Neural cell (in vitro differentiated cells): ENCODE results near the gene ACO2. TPM values are rescaled to one million over a fixed set of nuclear protein-coding genes. Genes with fewer than 3 reads are reported as not detected.
A peak's percentile ranks its signal among the peaks of the same experiment; 100 is the strongest.

Experiments used
- H2AFZ ChIP-seq: fragments of 200-600, 300-800 bp; sonication (generic), shearing (Covaris generic); 2 replicates; pipeline ENCODE4 v1.6.0; 2014; ENCODE audit warnings: low read depth, mild to moderate bottlenecking, antibody characterized with exemption, low read length, moderate library complexity
- H3F3A ChIP-seq: fragments of 200-600 bp; shearing (Covaris generic); 2 replicates; pipeline ENCODE4 v1.6.1; 2016; ENCODE audit warnings: mild to moderate bottlenecking, moderate library complexity, mixed read lengths, antibody characterized with exemption, low read length; ENCODE audit not compliant: insufficient read depth, poor library complexity, severe bottlenecking
- H3K27ac ChIP-seq: fragments of 200-600, 300-800 bp; sonication (generic), shearing (Covaris generic); 2 replicates; pipeline ENCODE4 v1.5.1; 2014; ENCODE audit warnings: mild to moderate bottlenecking, low read length, moderate library complexity
- H3K27me3 ChIP-seq: fragments of 300-800, 200-600 bp; sonication (generic), shearing (Covaris generic); 2 replicates; pipeline ENCODE4 v1.6.0; 2014; ENCODE audit warnings: mild to moderate bottlenecking, low read depth, low read length, moderate library complexity; ENCODE audit not compliant: insufficient read depth
- H3K36me3 ChIP-seq: fragments of 300-800, 200-600 bp; sonication (generic), shearing (Covaris generic); 2 replicates; pipeline ENCODE4 v1.5.1; 2014; ENCODE audit warnings: mild to moderate bottlenecking, antibody characterized with exemption, low read length, moderate library complexity; ENCODE audit not compliant: insufficient read depth
- H3K4me2 ChIP-seq: fragments of 300-800, 200-600 bp; sonication (generic), shearing (Covaris generic); 2 replicates; pipeline ENCODE4 v1.6.0; 2014; ENCODE audit warnings: mild to moderate bottlenecking, low read length
- H3K4me3 ChIP-seq: fragments of 300-800, 200-600 bp; sonication (generic), shearing (Covaris generic); 2 replicates; pipeline ENCODE4 v1.5.1; 2014; ENCODE audit warnings: mild to moderate bottlenecking, low read length, moderate library complexity
- H3K79me2 ChIP-seq: fragments of 200-600 bp; shearing (Covaris generic); replicated peaks from 2 replicates; pipeline ENCODE4 v1.6.0; 2014; ENCODE audit warnings: mild to moderate bottlenecking, low read length, moderate library complexity; ENCODE audit not compliant: insufficient read depth
- H3K9ac ChIP-seq: fragments of 300-800, 200-600 bp; sonication (generic), shearing (Covaris generic); 2 replicates; pipeline ENCODE4 v1.6.1; 2016; ENCODE audit warnings: mild to moderate bottlenecking, low read length, mixed read lengths
- H3K9me2 ChIP-seq: fragments of 200-600 bp; shearing (Covaris generic); 2 replicates; pipeline ENCODE4 v1.6.1; 2016; ENCODE audit warnings: mild to moderate bottlenecking, low read length, mixed read lengths; ENCODE audit not compliant: insufficient read depth
- H3K9me3 ChIP-seq: fragments of 200-600, 300-800 bp; sonication (generic), shearing (Covaris generic); 2 replicates; pipeline ENCODE4 v1.6.1; 2016; ENCODE audit warnings: mild to moderate bottlenecking, mixed run types, low read length, moderate library complexity, mixed read lengths
- H4K20me1 ChIP-seq: fragments of 200-600 bp; shearing (Covaris generic); 2 replicates; pipeline ENCODE4 v1.6.1; 2016; ENCODE audit warnings: mild to moderate bottlenecking, mixed run types; ENCODE audit not compliant: insufficient read depth
- EP300 ChIP-seq: fragments of 450-650 bp; conservative IDR thresholded peaks from 2 replicates; pipeline ENCODE4 v1.6.1; 2014; ENCODE audit warnings: antibody characterized with exemption, mild to moderate bottlenecking, moderate library complexity; ENCODE audit not compliant: poor library complexity, severe bottlenecking
- EZH2 ChIP-seq: fragments of 200-600, 300-800 bp; shearing (Covaris generic), sonication (generic); IDR thresholded peaks from 2 replicates; pipeline ENCODE4 v1.6.1; 2014; ENCODE audit warnings: antibody characterized with exemption, low read length, borderline replicate concordance, mild to moderate bottlenecking; ENCODE audit not compliant: insufficient read depth, poor library complexity, severe bottlenecking
- MXI1 ChIP-seq: fragments of 450-650 bp; conservative IDR thresholded peaks from 2 replicates; pipeline ENCODE4 v1.6.1; 2014; ENCODE audit warnings: antibody characterized with exemption, mild to moderate bottlenecking; ENCODE audit not compliant: poor library complexity, severe bottlenecking
- POLR2AphosphoS5 ChIP-seq: IDR thresholded peaks from 2 replicates; pipeline ENCODE4 v1.6.1; 2012
- RAD21 ChIP-seq: fragments of 450-650 bp; conservative IDR thresholded peaks from 2 replicates; pipeline ENCODE4 v1.6.1; 2014; ENCODE audit warnings: antibody characterized with exemption, mild to moderate bottlenecking, moderate library complexity
- REST ChIP-seq: IDR thresholded peaks from 2 replicates; pipeline ENCODE4 v1.6.1; 2012; ENCODE audit warnings: borderline replicate concordance
- SMC3 ChIP-seq: fragments of 450-650 bp; conservative IDR thresholded peaks from 2 replicates; pipeline ENCODE4 v1.6.1; 2014; ENCODE audit warnings: antibody characterized with exemption, mild to moderate bottlenecking, moderate library complexity; ENCODE audit not compliant: poor library complexity
- TAF1 ChIP-seq: IDR thresholded peaks from 2 replicates; pipeline ENCODE4 v1.6.1; 2012; ENCODE audit warnings: low read depth
- polyA plus RNA-seq: library from polyadenylated mRNA; depleted of rRNA; stranded (reverse); fragments of >200 nt; gene quantifications from 2 replicates; pipeline ENCODE4 v1.2.3, GENCODE V29; 2014
- TF ChIP-seq, protein P1 (sequence below): fragments of 450-650 bp; IDR thresholded peaks from 2 replicates; pipeline ENCODE4 v1.5.1; 2014; ENCODE audit warnings: antibody characterized with exemption, mild to moderate bottlenecking, moderate library complexity; ENCODE audit not compliant: poor library complexity, severe bottlenecking

The ACO2 gene
- polyA plus RNA-seq, 1 donor from 2014 or later: 72.3 TPM

DNA sequence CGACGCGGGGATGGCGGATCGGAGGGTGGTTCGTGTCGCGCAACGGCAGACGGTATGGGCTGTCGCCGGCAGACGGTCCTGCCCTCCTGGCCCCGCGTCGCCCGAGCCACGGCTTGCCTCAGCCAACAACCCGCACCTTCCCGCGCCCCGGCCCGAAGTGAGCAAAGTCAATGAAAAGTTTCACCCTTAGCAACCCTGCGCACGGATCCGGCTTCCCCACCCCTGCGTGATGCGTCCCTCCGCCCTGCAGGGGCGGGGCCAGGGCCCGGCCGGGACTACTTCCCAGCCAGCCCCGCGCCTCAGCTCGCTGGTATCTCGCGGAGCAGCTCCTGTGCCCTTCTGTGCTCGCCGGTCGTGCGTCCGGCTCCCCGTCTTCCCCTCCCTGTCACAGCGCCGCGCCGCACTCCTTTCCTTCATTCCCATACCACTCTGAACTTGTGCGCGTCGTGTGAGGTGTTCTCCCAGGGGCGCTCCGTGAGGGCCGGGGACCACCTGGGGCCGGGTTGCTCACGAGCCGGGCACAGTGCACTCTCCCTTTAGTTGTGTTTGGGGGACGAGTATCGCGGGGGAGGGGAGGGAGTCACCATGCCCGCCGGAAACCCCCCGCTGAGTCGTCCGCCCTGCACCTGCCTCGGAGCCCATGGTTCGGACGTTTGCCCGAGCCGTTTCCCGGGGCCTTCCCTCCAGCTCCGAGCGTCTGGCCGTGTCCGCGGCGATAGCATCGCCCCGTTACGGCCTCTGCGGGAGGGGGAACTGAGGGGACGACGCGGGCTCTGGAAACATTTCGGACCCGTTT, 22.1 kb upstream of the ACO2 start, which contains the start of gene TOB2:
Gene TOB2 (minus strand): TSS at position 163 of the 796 bp plus-strand sequence. CDS start 9,456 bp downstream, outside the sequence.
- Histone ChIP-seq H3K27ac (peak within 1 kb of the TSS; percentile 99), H3K36me3 (no peaks in the 10 kb centered on the region), H3K9ac (peak within 1 kb of the TSS; percentile 100), H3K9me3 (no peaks in the 10 kb centered on the region), H4K20me1 (no peaks in the 10 kb centered on the region), H2AFZ (peak within 1 kb of the TSS; percentile 33), H3F3A (no peaks in the 10 kb centered on the region), H3K27me3 (no peaks in the 10 kb centered on the region), H3K4me2 (peak within 1 kb of the TSS; percentile 99), H3K9me2 (no peaks in the 10 kb centered on the region), H3K79me2 (peaks cover 46% of the 10 kb centered on the region), H3K4me3 (peak within 1 kb of the TSS; percentile 100)
- TF ChIP-seq EP300: peak; percentile 71
- TF ChIP-seq TAF1: peak; percentile 99
- peak; percentile 86 for TF ChIP-seq REST
- no peak for TF ChIP-seq EZH2
- TF ChIP-seq RAD21: peak; percentile 40
- peak; percentile 100 for TF ChIP-seq POLR2AphosphoS5
- TF ChIP-seq MXI1: peak; percentile 77
- TF ChIP-seq SMC3: peak; percentile 63
- TF ChIP-seq, protein P1, sequence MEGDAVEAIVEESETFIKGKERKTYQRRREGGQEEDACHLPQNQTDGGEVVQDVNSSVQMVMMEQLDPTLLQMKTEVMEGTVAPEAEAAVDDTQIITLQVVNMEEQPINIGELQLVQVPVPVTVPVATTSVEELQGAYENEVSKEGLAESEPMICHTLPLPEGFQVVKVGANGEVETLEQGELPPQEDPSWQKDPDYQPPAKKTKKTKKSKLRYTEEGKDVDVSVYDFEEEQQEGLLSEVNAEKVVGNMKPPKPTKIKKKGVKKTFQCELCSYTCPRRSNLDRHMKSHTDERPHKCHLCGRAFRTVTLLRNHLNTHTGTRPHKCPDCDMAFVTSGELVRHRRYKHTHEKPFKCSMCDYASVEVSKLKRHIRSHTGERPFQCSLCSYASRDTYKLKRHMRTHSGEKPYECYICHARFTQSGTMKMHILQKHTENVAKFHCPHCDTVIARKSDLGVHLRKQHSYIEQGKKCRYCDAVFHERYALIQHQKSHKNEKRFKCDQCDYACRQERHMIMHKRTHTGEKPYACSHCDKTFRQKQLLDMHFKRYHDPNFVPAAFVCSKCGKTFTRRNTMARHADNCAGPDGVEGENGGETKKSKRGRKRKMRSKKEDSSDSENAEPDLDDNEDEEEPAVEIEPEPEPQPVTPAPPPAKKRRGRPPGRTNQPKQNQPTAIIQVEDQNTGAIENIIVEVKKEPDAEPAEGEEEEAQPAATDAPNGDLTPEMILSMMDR: no peak

- Histone ChIP-seq H3K36me3 (no peaks in the 10 kb centered on the region), H2AFZ (peak overlapping the region; percentile 51), H3K4me2 (peak overlapping the region; percentile 80), H3K9me3 (no peaks in the 10 kb centered on the region), H3K27ac (peak overlapping the region; percentile 99), H3K9ac (peak overlapping the region; percentile 100), H3K9me2 (no peaks in the 10 kb centered on the region), H3K27me3 (no peaks in the 10 kb centered on the region), H4K20me1 (no peaks in the 10 kb centered on the region), H3F3A (no peaks in the 10 kb centered on the region), H3K79me2 (peaks cover 38% of the 10 kb centered on the region), H3K4me3 (peak overlapping the region; percentile 100)
- peak; percentile 65 for TF ChIP-seq MXI1
- TF ChIP-seq TAF1: no peak
- peak; percentile 85 for TF ChIP-seq POLR2AphosphoS5
These were observed 21.3 kb upstream of the ACO2 start for GRCh38 chr22:41447435-41448188.
